ENCODE data around the gene TRMT112. TPM values are rescaled to one million over a fixed set of nuclear protein-coding genes. Genes with fewer than 3 reads are reported as not detected.
A peak's percentile ranks its signal among the peaks of the same experiment; 100 is the strongest.

TRMT112 gene
- total RNA-seq, 3 donors from 2014 or later (not counting 1 experiment from before 2014, with no cell fraction given) = 98.4 to 106 (median 105) TPM

- Mint-ChIP-seq H3K4me3 (no peak overlapping the region), H3K9me3 (no peaks in the 10 kb centered on the region), H3K36me3 (peaks cover 7% of the 10 kb centered on the region), H3K27ac (no peak overlapping the region), H3K4me1 (peaks cover 8 to 17% of the 10 kb centered on the region in 2 donors), H3K27me3 (ENCODE audit: low read depth in 2 of 2) (no peaks in the 10 kb centered on the region)
- ATAC-seq (no peak), DNase-seq (no peak)
- Histone ChIP-seq H3K9me3 (ENCODE audit: control insufficient read depth, insufficient read depth, low read length) (no peaks in the 10 kb centered on the region), H3K27me3 (ENCODE audit: control insufficient read depth, insufficient read depth, low read length) (no peaks in the 10 kb centered on the region), H3K27ac (ENCODE audit: low read length) (no peak overlapping the region), H3K4me1 (ENCODE audit: control insufficient read depth, insufficient read depth, low read length) (peaks cover 19% of the 10 kb centered on the region), H3K36me3 (ENCODE audit: control insufficient read depth, insufficient read depth, low read length) (peaks cover 52% of the 10 kb centered on the region), H3K4me3 (ENCODE audit: low read length) (no peak overlapping the region)
- no peak for TF ChIP-seq CTCF (IDR thresholded peaks at IDR 0.05)
- 60% methylated on average over 6 of the region's 6 CpGs for WGBS (ENCODE audit: insufficient coverage)
- intact Hi-C loops (cut with micrococcal nuclease) = no loop called here
Measured at GRCh38 chr11:64364435-64364834, 47.1 kb upstream of the TRMT112 start.

- no peaks in the 10 kb centered on the region for H3K27me3 ChIP-seq (ENCODE audit: control insufficient read depth, insufficient read depth, low read length)
- H3K4me1 ChIP-seq (ENCODE audit: control insufficient read depth, insufficient read depth, low read length) = peaks cover 37% of the 10 kb centered on the region
- intact Hi-C loops (cut with micrococcal nuclease) = no loop called here
- peaks cover 42% of the 10 kb centered on the region for H3K36me3 ChIP-seq (ENCODE audit: control insufficient read depth, insufficient read depth, low read length)
- no peak overlapping the region for H3K4me3 Mint-ChIP-seq
- no peak for TF ChIP-seq CTCF (IDR thresholded peaks at IDR 0.05)
- H3K9me3 ChIP-seq (ENCODE audit: control insufficient read depth, insufficient read depth, low read length) = no peaks in the 10 kb centered on the region
- peaks cover 9 to 29% of the 10 kb centered on the region in 2 donors for H3K4me1 Mint-ChIP-seq
- ATAC-seq (no peak), DNase-seq (no peak)
- H3K4me3 ChIP-seq (ENCODE audit: low read length) = no peak overlapping the region
- peaks cover 7% of the 10 kb centered on the region for H3K36me3 Mint-ChIP-seq
- WGBS (ENCODE audit: insufficient coverage) = 96% methylated on average over 10 of the region's 10 CpGs
- H3K9me3 Mint-ChIP-seq = no peaks in the 10 kb centered on the region
- no peak overlapping the region for H3K27ac ChIP-seq (ENCODE audit: low read length)
- H3K27ac Mint-ChIP-seq = no peak overlapping the region
- H3K27me3 Mint-ChIP-seq (ENCODE audit: low read depth in 2 of 2) = no peaks in the 10 kb centered on the region
Measured at GRCh38 chr11:64362339-64362738, 45.0 kb upstream of the TRMT112 start.

- ATAC-seq (no peak), DNase-seq (no peak)
- Mint-ChIP-seq H3K9me3 (no peaks in the 10 kb centered on the region), H3K4me1 (peaks cover 9 to 30% of the 10 kb centered on the region in 2 donors), H3K36me3 (peaks cover 4% of the 10 kb centered on the region), H3K27ac (no peak overlapping the region), H3K27me3 (ENCODE audit: low read depth in 2 of 2) (no peaks in the 10 kb centered on the region), H3K4me3 (no peak overlapping the region)
- Histone ChIP-seq H3K9me3 (ENCODE audit: control insufficient read depth, insufficient read depth, low read length) (no peaks in the 10 kb centered on the region), H3K27ac (ENCODE audit: low read length) (no peak overlapping the region), H3K4me1 (ENCODE audit: control insufficient read depth, insufficient read depth, low read length) (peaks cover 43% of the 10 kb centered on the region), H3K4me3 (ENCODE audit: low read length) (no peak overlapping the region), H3K36me3 (ENCODE audit: control insufficient read depth, insufficient read depth, low read length) (peaks cover 37% of the 10 kb centered on the region), H3K27me3 (ENCODE audit: control insufficient read depth, insufficient read depth, low read length) (no peaks in the 10 kb centered on the region)
- 98% methylated on average over 17 of the region's 18 CpGs for WGBS (ENCODE audit: insufficient coverage)
- intact Hi-C loops (cut with micrococcal nuclease) = no loop called here
- TF ChIP-seq CTCF (IDR thresholded peaks at IDR 0.05) = no peak
Measured at GRCh38 chr11:64361659-64362058, 44.3 kb upstream of the TRMT112 start.

- ATAC-seq (no peak), DNase-seq (no peak)
- WGBS (ENCODE audit: insufficient coverage) = 52% methylated on average over 13 of the region's 13 CpGs
- Mint-ChIP-seq H3K4me3 (peak overlapping the region; percentile 93), H3K27ac (peak overlapping the region in 1 of 2 donors; percentile 86), H3K27me3 (ENCODE audit: low read depth in 2 of 2) (no peaks in the 10 kb centered on the region), H3K4me1 (peaks cover 9 to 30% of the 10 kb centered on the region in 2 donors), H3K9me3 (no peaks in the 10 kb centered on the region), H3K36me3 (no peaks in the 10 kb centered on the region)
- intact Hi-C loops (cut with micrococcal nuclease) = no loop called here
- H3K27me3 ChIP-seq (ENCODE audit: control insufficient read depth, insufficient read depth, low read length) = no peaks in the 10 kb centered on the region
- H3K9me3 ChIP-seq (ENCODE audit: control insufficient read depth, insufficient read depth, low read length) = no peaks in the 10 kb centered on the region
- peak overlapping the region; percentile 89 for H3K4me3 ChIP-seq (ENCODE audit: low read length)
- H3K4me1 ChIP-seq (ENCODE audit: control insufficient read depth, insufficient read depth, low read length) = peaks cover 43% of the 10 kb centered on the region
- H3K27ac ChIP-seq (ENCODE audit: low read length) = no peak overlapping the region
- TF ChIP-seq CTCF (IDR thresholded peaks at IDR 0.05) = no peak
- H3K36me3 ChIP-seq (ENCODE audit: control insufficient read depth, insufficient read depth, low read length) = peaks cover 30% of the 10 kb centered on the region
Measured at GRCh38 chr11:64360448-64360921, 43.1 kb upstream of the TRMT112 start.
